ENCODE measurements around the gene LRRC61. TPM values are rescaled to one million over a fixed set of nuclear protein-coding genes. Genes with fewer than 3 reads are reported as not detected.
"Not testable (repeated sequence)": the region's sequence is repeated elsewhere in the genome, so short reads cannot be mapped to it uniquely, and the experiment has no call there.

The LRRC61 gene
- total and polyA plus RNA-seq, 10 donors = 4.2 to 21.7 (median 11.4) TPM

GRCh38 chr7:150385302-150385723 lies 62.2 kb downstream of the LRRC61 start:
- H3K4me3 ChIP-seq = no peak overlapping the region
- TF ChIP-seq POLR2AphosphoS5 (IDR thresholded peaks at IDR 0.05) (no peak), POLR2A (IDR thresholded peaks at IDR 0.05) (no peak), CTCF (IDR thresholded peaks at IDR 0.05 in 8 of 11, conservative IDR thresholded peaks at IDR 0.05 in 3 of 11) (no peak)
- 81 to 93% (median 89%) methylated on average over 14 of the region's 14 CpGs for WGBS, 5 donors
- intact Hi-C loops (cut with DNase I; ENCODE audit: low total_unique reads) = no loop called here
- DNase-seq = no peak
- H3K9me3 ChIP-seq = no peaks in the 10 kb centered on the region
- H3K27me3 ChIP-seq (replicated peaks in 1 of 7) = no peaks in the 10 kb centered on the region
- H3K4me1 ChIP-seq = peaks cover under 1 to 58% (median 22%) of the 10 kb centered on the region in 6 donors
- H3K36me3 ChIP-seq = peaks cover 0 to 21% (median 0%) of the 10 kb centered on the region in 6 donors
- no peak overlapping the region for H3K27ac ChIP-seq

- H3K9me3 ChIP-seq; intact Hi-C loops (cut with DNase I; ENCODE audit: low total_unique reads); H3K4me3 ChIP-seq; H3K27ac ChIP-seq; DNase-seq; H3K27me3 ChIP-seq (replicated peaks in 1 of 7): not testable (repeated sequence)
- peaks cover 0 to 27% (median 0%) of the 10 kb centered on the region in 6 donors for H3K36me3 ChIP-seq
- H3K4me1 ChIP-seq = peaks cover 0 to 52% (median 17%) of the 10 kb centered on the region in 6 donors
- WGBS, 5 donors = 71 to 80% (median 77%) methylated on average over 6 of the region's 6 CpGs
These were observed 62.7 kb downstream of the LRRC61 start for GRCh38 chr7:150385884-150386283.

Other genes with a start within 250 kb of the LRRC61 start
- gene ACTR3C, start 190 bp downstream of the LRRC61 start, total RNA-seq = 10 to 100 TPM in 4 of 7 donors, 1 to 10 TPM in 3; 6.6 to 18.6 (median 10.8) TPM
- gene ACTR3C, start 190 bp downstream of the LRRC61 start, polyA plus RNA-seq = 1 to 10 TPM in 2 of 3 donors, under 1 TPM in 1; 0.78 to 2.6 (median 1.6) TPM
- 100 to 1,000 TPM in 3 of 7 donors, 10 to 100 TPM in 4; 39.7 to 117 (median 83.6) TPM for gene RARRES2, start 18.3 kb downstream of the LRRC61 start, total RNA-seq
- 100 to 1,000 TPM; 165 to 292 (median 176) TPM for gene RARRES2, start 18.3 kb downstream of the LRRC61 start, polyA plus RNA-seq
- 100 to 1,000 TPM in 6 of 7 donors, 10 to 100 TPM in 1; 99.3 to 126 (median 114) TPM for gene REPIN1, start 45.5 kb downstream of the LRRC61 start, total RNA-seq
- gene REPIN1, start 45.5 kb downstream of the LRRC61 start, polyA plus RNA-seq = 10 to 100 TPM; 47.9 to 75.7 (median 55.0) TPM
- gene ZNF775, start 56.0 kb downstream of the LRRC61 start, total RNA-seq = 1 to 10 TPM; 2.2 to 5.7 (median 4.5) TPM
- gene ZNF775, start 56.0 kb downstream of the LRRC61 start, polyA plus RNA-seq = 1 to 10 TPM; 2.0 to 2.9 (median 2.6) TPM
- 10 to 100 TPM; 47.6 to 96.0 (median 65.3) TPM for gene GIMAP8, start 127.3 kb downstream of the LRRC61 start, total RNA-seq
- 10 to 100 TPM; 10.9 to 27.3 (median 14.7) TPM for gene GIMAP8, start 127.3 kb downstream of the LRRC61 start, polyA plus RNA-seq
- gene GIMAP7, start 191.5 kb downstream of the LRRC61 start, total RNA-seq = 100 to 1,000 TPM in 5 of 7 donors, 10 to 100 TPM in 2; 71.2 to 137 (median 102) TPM
- 100 to 1,000 TPM in 1 of 3 donors, 10 to 100 TPM in 2; 48.7 to 103 (median 68.0) TPM for gene GIMAP7, start 191.5 kb downstream of the LRRC61 start, polyA plus RNA-seq
- 100 to 1,000 TPM; 112 to 214 (median 172) TPM for gene GIMAP4, start 244.0 kb downstream of the LRRC61 start, total RNA-seq
- gene GIMAP4, start 244.0 kb downstream of the LRRC61 start, polyA plus RNA-seq = 10 to 100 TPM; 35.9 to 86.8 (median 60.4) TPM